Sigmoid colon (tissue), 4 donors: Measurements from ENCODE around the gene DPP3.
A peak's percentile ranks its signal among the peaks of the same experiment; 100 is the strongest.

Source experiments
- POLR2AphosphoS5 ChIP-seq, 4 donors: sonication (generic); formaldehyde crosslinking; IDR thresholded peaks; one replicate each; pipeline ENCODE4 v1.6.1; 2017; ENCODE audit warnings: antibody characterized with exemption in 4 of 4
- TF ChIP-seq, protein P1 (sequence below), 4 experiments: fragments of 450-650 bp in 3 of 4; fragments of 200-600 bp in 1 of 4; IDR thresholded peaks; one replicate each; pipeline ENCODE4 v1.5.1; 2016 to 2019; ENCODE audit warnings: antibody characterized with exemption in 4 of 4, mild to moderate bottlenecking in 3 of 4, moderate library complexity in 2 of 4

DNA sequence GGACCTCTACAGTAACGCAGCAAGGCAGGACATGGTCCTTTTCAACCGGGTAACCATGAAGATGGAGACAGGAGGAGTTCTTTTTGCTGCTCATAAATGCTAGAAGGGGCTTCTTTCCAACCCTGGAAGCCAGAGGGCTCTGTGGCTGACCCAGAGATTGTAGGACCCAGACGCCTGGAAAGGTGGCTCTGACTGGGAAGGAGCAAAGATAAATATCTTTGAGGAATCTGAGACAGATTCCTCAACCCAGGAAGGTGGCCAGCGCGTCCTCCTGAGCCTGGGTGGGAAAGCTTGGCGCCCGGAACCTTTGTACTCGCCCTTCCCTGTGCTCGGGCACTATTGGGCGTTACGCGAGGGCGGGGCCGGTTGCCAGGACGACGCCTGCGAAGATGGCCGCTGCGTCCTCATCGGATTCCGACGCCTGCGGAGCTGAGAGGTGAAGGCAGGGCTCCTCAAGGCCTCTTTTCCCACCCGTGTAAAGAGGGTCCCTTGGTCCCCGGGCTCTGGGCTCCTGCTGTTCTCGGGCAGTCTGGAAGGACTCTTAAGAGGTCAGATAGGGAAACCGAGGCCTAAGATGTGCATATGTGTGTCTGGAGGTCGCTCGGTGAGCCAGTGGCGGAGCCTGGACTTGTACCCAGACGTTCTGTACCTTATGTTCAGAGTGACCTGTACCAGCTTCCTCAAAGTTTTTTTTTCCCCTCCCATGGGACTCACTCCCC is 30.2 kb downstream of the DPP3 start, which contains the start of gene BBS1:
- TF ChIP-seq, protein P1, sequence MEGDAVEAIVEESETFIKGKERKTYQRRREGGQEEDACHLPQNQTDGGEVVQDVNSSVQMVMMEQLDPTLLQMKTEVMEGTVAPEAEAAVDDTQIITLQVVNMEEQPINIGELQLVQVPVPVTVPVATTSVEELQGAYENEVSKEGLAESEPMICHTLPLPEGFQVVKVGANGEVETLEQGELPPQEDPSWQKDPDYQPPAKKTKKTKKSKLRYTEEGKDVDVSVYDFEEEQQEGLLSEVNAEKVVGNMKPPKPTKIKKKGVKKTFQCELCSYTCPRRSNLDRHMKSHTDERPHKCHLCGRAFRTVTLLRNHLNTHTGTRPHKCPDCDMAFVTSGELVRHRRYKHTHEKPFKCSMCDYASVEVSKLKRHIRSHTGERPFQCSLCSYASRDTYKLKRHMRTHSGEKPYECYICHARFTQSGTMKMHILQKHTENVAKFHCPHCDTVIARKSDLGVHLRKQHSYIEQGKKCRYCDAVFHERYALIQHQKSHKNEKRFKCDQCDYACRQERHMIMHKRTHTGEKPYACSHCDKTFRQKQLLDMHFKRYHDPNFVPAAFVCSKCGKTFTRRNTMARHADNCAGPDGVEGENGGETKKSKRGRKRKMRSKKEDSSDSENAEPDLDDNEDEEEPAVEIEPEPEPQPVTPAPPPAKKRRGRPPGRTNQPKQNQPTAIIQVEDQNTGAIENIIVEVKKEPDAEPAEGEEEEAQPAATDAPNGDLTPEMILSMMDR (IDR thresholded peaks at IDR 0.05) = no peak
- peak; percentile 74 to 92 (median 87) for TF ChIP-seq POLR2AphosphoS5 (IDR thresholded peaks at IDR 0.05)
